ENCODE data around the gene ZBTB5.
"Not testable (repeated sequence)": the region's sequence is repeated elsewhere in the genome, so short reads cannot be mapped to it uniquely, and the experiment has no call there.

Gene ZBTB5

DNA sequence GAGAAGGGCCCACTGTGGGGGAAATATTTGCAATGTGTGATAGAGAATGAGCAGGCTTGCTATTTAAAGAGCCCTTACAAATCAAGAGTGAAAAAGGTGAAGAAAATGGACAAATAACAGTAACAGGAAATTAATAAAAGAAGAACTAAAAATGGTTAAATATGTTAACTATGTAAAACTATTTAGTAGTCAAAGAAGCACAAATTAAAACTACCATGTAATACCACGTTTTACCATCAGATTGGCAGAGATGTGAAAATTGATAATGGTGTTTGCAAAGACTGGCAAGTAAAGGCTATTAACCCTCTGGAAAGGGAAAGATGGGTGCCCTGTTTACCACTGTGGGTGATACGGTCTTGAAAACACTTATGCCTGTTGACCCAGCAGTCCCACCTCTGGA, 65.9 kb downstream of the ZBTB5 start:
- DNase-seq = no peak

DNA sequence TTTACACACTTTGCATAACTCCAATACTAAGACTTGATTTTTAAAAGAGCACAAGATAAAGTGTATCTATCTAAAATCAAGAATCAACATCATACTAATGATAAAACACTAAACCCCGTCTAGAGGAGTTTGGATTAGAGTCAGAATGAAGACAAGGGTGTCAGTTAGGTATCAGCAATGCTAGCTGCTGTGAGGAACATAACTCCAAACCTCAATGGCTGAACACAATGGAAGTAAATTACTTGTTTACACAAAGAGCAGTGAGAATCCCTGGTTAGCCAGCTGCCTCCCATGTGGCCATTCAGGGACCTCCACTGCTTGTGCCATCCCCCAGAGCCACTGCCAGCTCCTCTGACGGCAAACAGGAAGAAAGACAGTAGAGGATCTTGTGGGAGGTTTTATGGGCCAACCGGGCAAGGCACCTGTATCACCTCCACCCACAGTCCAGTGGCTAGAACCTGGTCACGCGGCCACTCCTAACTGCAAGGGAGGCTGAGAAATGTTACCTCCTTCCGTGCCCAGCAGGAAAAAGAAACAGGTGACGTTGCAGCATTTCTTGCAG, 66.7 kb downstream of the ZBTB5 start:
- DNase-seq = no peak

DNA sequence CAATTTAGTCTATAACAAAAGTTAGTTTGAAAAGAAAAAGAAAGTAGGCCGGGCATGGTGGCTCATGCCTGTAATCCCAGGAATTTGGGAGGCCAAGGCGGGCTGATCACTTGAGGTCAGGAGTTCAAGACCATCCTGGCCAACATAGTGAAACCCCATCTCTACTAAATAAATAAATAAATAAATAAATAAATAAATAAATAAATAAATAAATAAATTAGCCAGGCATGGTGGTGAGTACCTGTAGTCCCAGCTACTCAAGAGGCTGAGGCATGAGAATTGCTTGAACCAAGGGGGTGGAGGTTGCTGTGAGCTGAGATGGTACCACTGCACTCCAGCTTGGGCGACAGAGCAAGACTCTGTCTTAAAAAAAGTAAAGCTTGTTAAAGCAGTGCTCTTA, 67.3 kb downstream of the ZBTB5 start:
- DNase-seq = not testable (repeated sequence)

DNA sequence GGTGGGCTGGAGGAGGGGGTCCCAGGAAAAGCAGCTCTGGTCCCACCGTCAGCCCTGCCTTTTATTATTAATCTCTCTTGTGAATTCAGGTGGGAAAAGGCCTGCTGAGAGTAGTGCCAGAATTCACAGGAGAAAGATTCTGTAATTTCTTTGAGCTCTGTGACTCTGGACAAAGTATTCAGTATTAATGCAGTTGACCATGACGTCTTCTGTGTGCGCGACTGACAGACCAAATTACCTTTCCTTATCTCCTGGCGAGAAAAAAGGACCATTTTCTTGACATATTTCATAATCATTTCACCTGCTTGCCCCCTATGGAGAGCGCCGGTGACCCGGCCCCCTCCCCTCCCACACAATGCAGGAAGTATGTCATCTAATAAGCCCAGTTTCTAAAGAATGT, 69.6 kb downstream of the ZBTB5 start:
- DNase-seq = no peak

DNA sequence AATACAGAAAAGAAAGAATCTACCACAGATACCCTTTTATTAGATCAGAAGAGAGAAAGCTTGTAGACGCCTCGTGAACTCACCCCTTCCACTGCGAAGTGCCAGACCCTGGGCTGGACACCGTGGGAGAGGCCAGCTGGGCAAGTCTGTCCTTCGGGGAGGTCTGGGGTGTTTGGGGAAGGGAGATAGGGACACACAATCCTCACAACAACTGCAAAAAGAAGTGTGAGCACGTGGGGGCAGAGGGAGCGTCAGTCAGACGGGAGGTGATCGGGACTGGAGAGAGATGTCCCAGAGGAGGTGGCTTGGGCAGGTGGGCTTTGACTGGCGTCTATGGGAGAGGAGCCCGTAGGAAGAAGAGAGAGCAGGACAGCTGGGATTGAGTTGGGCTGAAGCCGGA, 70.0 kb downstream of the ZBTB5 start:
- DNase-seq = no peak

DNA sequence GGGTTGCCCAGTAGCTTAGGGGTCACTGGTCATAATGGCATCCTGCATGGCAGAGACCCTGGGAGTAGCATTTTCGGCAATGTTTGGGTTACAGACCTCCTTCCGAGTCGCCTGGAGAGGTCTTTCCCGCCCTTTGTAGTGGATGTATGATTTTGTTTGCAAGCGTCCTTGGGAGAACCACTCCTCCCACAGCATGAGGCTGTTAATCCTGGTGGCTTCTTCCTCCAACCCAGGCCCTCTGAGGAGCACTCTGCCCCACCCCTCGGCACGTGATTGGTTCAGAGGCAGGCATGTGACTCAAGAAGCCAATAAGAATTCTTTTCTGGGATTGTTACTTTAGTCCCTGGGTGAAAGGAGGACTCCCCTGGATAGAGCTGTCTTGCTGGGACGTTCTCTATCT, 73.0 kb downstream of the ZBTB5 start:
- no peak for DNase-seq

DNA sequence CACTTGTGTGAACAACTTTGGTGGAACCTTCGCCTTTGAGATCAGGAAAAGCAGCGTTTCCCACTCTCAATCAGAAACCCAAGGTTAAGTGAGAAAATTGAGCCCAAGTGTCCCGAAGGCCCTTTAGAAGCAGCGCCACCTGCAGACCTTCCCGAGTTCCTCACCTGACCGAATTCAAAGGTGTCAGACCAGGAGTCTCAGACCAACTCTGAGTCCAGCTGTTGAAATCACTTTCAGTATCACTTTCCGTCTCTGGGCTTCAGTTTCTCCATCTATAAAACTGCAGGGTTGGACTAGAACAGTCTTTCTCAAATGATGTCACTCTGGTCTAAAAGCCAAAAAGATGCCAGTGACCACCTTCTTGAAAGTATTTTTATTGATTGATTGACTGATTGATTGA, 74.5 kb downstream of the ZBTB5 start:
- DNase-seq = no peak
